Loucy (cell line): ENCODE measurements around the gene CAMKMT.

ENCODE experiments used
- H2AFZ ChIP-seq: fragments of 200-600 bp; sonication (generic); 2 replicates; pipeline ENCODE4 v1.6.0; 2016; ENCODE audit warnings: antibody characterized with exemption, mild to moderate bottlenecking, low read length, moderate library complexity
- H3F3A ChIP-seq: fragments of 200-600 bp; 2 replicates; pipeline ENCODE4 v1.6.0; 2016; ENCODE audit warnings: antibody characterized with exemption, low read depth, mild to moderate bottlenecking
- H3K27me3 ChIP-seq: fragments of 200-600 bp; sonication (generic); 2 replicates; pipeline ENCODE4 v1.6.1; 2014; ENCODE audit warnings: low read length, mild to moderate bottlenecking; ENCODE audit not compliant: insufficient read depth, poor library complexity, severe bottlenecking
- H3K36me3 ChIP-seq: fragments of 200-600 bp; sonication (generic); 2 replicates; pipeline ENCODE4 v1.6.1; 2016; ENCODE audit warnings: low read length; ENCODE audit not compliant: insufficient read depth
- H3K4me1 ChIP-seq: fragments of 200-600 bp; sonication (generic); 2 replicates; pipeline ENCODE4 v1.5.1; 2014; ENCODE audit warnings: low read length, mild to moderate bottlenecking; ENCODE audit not compliant: insufficient read depth, poor library complexity, severe bottlenecking
- H3K4me2 ChIP-seq: fragments of 200-600 bp; sonication (generic); 2 replicates; pipeline ENCODE4 v1.6.0; 2014; ENCODE audit warnings: antibody characterized with exemption, low read length, low read depth, mild to moderate bottlenecking; ENCODE audit not compliant: poor library complexity, severe bottlenecking
- H3K4me3 ChIP-seq: fragments of 200-600 bp; sonication (generic); 2 replicates; pipeline ENCODE4 v1.5.1; 2014; ENCODE audit warnings: low read length, mild to moderate bottlenecking, mixed read lengths; ENCODE audit not compliant: poor library complexity, severe bottlenecking
- H3K79me2 ChIP-seq: fragments of 200-600 bp; sonication (generic); 2 replicates; pipeline ENCODE4 v1.6.1; 2014; ENCODE audit warnings: low read length; ENCODE audit not compliant: insufficient read depth
- H3K9ac ChIP-seq: fragments of 200-600 bp; sonication (generic); 2 replicates; pipeline ENCODE4 v1.6.0; 2014; ENCODE audit warnings: mild to moderate bottlenecking, low read depth, low read length, moderate library complexity; ENCODE audit not compliant: poor library complexity, severe bottlenecking
- H3K9me2 ChIP-seq: fragments of 200-600 bp; sonication (generic); replicated peaks from 2 replicates; pipeline ENCODE4 v1.6.1; 2016; ENCODE audit warnings: low read depth, low read length, mixed read lengths
- H3K9me3 ChIP-seq: fragments of 200-600 bp; sonication (generic); 2 replicates; pipeline ENCODE4 v1.6.1; 2014; ENCODE audit warnings: mild to moderate bottlenecking, antibody characterized with exemption, low read length, low read depth; ENCODE audit not compliant: insufficient read depth
- H4K20me1 ChIP-seq: fragments of 200-600 bp; sonication (generic); 2 replicates; pipeline ENCODE4 v1.6.0; 2014; ENCODE audit warnings: antibody characterized with exemption, low read length, mild to moderate bottlenecking; ENCODE audit not compliant: insufficient read depth, poor library complexity, severe bottlenecking
- EZH2phosphoT487 ChIP-seq: fragments of 200-600 bp; IDR thresholded peaks from 2 replicates; pipeline ENCODE4 v1.6.1; 2018; ENCODE audit warnings: antibody characterized with exemption, mild to moderate bottlenecking, moderate library complexity, borderline replicate concordance
- TF ChIP-seq, protein P1 (sequence below): fragments of 200-600 bp; sonication (generic); conservative IDR thresholded peaks from 2 replicates; pipeline ENCODE4 v1.5.1; 2014; ENCODE audit warnings: mild to moderate bottlenecking, antibody characterized with exemption, low read length

Gene CAMKMT

GRCh38 chr2:44388877-44389276 lies 27.1 kb downstream of the CAMKMT start:
- no peaks in the 10 kb centered on the region for H3K79me2 ChIP-seq
- H3K9ac ChIP-seq = no peak overlapping the region
- no peak overlapping the region for H3K4me3 ChIP-seq
- no peaks in the 10 kb centered on the region for H4K20me1 ChIP-seq
- no peaks in the 10 kb centered on the region for H3K27me3 ChIP-seq
- no peak overlapping the region for H2AFZ ChIP-seq
- no peaks in the 10 kb centered on the region for H3K9me2 ChIP-seq
- no peak overlapping the region for H3K4me2 ChIP-seq
- H3K4me1 ChIP-seq = no peaks in the 10 kb centered on the region
- no peaks in the 10 kb centered on the region for H3K36me3 ChIP-seq
- no peaks in the 10 kb centered on the region for H3K9me3 ChIP-seq
- H3F3A ChIP-seq = no peaks in the 10 kb centered on the region
- TF ChIP-seq, protein P1, sequence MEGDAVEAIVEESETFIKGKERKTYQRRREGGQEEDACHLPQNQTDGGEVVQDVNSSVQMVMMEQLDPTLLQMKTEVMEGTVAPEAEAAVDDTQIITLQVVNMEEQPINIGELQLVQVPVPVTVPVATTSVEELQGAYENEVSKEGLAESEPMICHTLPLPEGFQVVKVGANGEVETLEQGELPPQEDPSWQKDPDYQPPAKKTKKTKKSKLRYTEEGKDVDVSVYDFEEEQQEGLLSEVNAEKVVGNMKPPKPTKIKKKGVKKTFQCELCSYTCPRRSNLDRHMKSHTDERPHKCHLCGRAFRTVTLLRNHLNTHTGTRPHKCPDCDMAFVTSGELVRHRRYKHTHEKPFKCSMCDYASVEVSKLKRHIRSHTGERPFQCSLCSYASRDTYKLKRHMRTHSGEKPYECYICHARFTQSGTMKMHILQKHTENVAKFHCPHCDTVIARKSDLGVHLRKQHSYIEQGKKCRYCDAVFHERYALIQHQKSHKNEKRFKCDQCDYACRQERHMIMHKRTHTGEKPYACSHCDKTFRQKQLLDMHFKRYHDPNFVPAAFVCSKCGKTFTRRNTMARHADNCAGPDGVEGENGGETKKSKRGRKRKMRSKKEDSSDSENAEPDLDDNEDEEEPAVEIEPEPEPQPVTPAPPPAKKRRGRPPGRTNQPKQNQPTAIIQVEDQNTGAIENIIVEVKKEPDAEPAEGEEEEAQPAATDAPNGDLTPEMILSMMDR = no peak
- TF ChIP-seq EZH2phosphoT487 = no peak

- Histone ChIP-seq H3K27me3 (no peaks in the 10 kb centered on the region), H3F3A (no peaks in the 10 kb centered on the region)
These were observed 28.1 kb downstream of the CAMKMT start for GRCh38 chr2:44389895-44390294.

DNA sequence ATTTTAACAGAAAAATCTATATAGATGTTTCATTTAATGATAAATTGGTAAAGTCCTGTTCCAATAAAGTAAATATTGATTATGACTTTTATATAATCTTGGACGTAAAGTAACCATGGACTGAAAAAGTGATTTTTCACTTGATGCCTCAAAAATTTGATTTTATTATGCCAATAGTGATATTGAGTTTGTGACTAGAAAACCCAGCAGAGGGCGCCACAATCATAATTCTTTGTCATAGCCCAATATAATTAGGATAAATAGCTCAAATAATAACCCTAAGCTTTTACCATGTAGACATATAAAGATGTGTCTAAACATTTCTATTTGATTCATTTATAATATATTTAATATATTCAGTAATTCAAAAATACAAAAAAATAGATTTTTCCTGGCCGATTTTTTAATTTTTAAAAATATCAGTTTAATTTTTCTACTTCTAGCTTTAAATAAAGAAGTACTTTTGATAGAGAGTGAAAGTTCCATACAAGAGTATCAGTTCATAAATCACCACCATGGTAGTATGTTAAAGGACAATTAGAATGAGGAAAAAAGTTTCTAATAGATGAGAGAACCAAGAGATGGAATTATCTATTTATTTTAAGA lies 30.7 kb downstream of the CAMKMT start:
- TF ChIP-seq, protein P1 = peak; percentile 77
- TF ChIP-seq EZH2phosphoT487 = no peak

More at GRCh38 chr2:44389895-44390294, 28.1 kb downstream of the CAMKMT start:
- H3K4me1 ChIP-seq = no peaks in the 10 kb centered on the region
- H3K9ac ChIP-seq = no peak overlapping the region
- TF ChIP-seq, protein P1 = peak; percentile 63
- TF ChIP-seq EZH2phosphoT487 = no peak
- H3K79me2 ChIP-seq = no peaks in the 10 kb centered on the region
- H3K36me3 ChIP-seq = no peaks in the 10 kb centered on the region
- no peak overlapping the region for H3K4me2 ChIP-seq
- H3K9me2 ChIP-seq = no peaks in the 10 kb centered on the region
- H2AFZ ChIP-seq = no peak overlapping the region
- H3K9me3 ChIP-seq = no peaks in the 10 kb centered on the region
- H4K20me1 ChIP-seq = no peaks in the 10 kb centered on the region
- H3K4me3 ChIP-seq = no peak overlapping the region

More for the DNA sequence above, 30.7 kb downstream of the CAMKMT start:
- H2AFZ ChIP-seq = no peak overlapping the region
- H3K36me3 ChIP-seq = no peaks in the 10 kb centered on the region
- no peak overlapping the region for H3K4me2 ChIP-seq
- H3K79me2 ChIP-seq = no peaks in the 10 kb centered on the region
- no peaks in the 10 kb centered on the region for H3K9me3 ChIP-seq
- H3K4me3 ChIP-seq = no peak overlapping the region
- no peaks in the 10 kb centered on the region for H3K27me3 ChIP-seq
- H3F3A ChIP-seq = no peaks in the 10 kb centered on the region
- H3K9ac ChIP-seq = no peak overlapping the region
- no peaks in the 10 kb centered on the region for H3K4me1 ChIP-seq
- no peaks in the 10 kb centered on the region for H4K20me1 ChIP-seq
- H3K9me2 ChIP-seq = no peaks in the 10 kb centered on the region
